Fibroblast of peridontal ligament (primary cell): Measurements from ENCODE around the gene KLHL3.
A peak's percentile ranks its signal among the peaks of the same experiment; 100 is the strongest.

Experiments used
- DNase-seq: peaks from one replicate; pipeline ENCODE4 v3.0.0-alpha.2; 2010; ENCODE audit errors: extremely low read depth

The KLHL3 gene

DNA sequence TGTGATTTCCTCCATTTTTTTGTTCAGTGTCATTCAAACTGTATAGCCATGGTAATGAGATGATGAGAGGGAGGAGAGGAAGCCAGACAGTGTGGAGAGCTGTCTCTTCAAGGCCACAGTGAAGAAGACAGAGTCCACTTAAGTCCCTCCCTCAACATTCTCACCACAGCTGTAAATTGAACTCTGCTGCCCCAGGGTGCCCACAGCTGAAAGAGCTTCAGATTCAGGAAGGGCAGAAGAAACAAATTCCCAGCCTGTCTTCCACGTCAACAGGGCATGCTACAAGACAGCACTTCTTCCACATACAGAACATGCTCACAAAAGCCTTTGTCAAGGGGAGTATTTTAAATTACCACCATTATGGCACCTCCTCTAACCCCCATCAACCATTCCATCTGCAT lies 100.4 kb downstream of the KLHL3 start:
- DNase-seq = no peak

DNA sequence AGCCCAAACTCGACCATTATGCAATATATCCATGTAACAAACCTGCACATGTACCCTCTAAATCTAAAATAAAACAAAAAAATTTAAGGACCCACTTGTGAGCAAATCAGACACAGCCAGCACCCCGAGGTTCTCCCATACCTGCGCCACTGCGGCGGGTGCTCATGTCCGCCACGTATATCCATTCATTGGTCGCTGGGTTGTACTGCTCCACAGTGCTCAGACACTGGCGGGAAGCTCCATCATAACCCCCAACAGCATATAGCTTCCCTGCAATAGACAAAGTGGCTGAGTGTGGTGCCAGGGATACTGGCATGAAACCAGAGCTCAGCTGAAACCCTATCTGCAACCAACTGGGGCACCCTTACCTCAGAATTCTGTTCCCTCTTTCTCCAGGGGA lies 102.0 kb downstream of the KLHL3 start:
- DNase-seq = no peak

DNA sequence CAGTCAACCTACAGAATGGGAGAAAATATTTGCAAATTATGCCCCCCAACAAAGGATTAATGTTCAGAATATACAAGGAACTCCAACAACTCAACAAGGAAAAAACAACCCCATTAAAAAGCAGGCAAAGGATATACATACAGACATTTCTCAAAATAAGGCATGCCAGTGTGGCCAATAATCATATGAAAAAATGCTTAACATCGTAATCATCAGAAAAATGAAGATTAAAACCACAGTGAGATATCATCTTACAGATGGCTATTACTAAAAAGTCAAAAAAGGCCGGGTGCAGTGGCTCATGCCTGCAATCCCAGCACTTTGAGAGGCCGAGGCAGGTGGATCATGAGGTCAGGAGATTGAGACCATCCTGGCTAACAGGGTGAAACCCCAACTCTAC lies 103.2 kb downstream of the KLHL3 start:
- peak; percentile 51 for DNase-seq

DNA sequence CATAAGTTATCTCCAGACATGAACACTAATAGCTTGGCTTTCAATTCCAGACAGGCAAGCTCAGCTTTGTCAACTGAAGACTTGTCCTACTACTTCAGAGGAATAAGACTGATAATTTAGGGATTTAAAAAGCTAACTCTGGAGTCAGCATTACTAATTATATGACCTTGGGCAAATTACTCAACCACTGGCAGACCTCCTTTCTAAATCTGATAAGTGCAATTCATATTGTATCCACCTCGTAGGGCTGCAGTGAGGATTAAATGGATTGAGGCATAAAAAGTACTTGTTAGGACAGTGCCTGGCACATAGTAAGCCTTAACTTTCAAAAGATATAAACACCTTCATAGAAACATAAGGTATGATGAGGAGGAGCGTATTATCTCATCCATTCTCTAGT lies 104.4 kb downstream of the KLHL3 start:
- DNase-seq = no peak

DNA sequence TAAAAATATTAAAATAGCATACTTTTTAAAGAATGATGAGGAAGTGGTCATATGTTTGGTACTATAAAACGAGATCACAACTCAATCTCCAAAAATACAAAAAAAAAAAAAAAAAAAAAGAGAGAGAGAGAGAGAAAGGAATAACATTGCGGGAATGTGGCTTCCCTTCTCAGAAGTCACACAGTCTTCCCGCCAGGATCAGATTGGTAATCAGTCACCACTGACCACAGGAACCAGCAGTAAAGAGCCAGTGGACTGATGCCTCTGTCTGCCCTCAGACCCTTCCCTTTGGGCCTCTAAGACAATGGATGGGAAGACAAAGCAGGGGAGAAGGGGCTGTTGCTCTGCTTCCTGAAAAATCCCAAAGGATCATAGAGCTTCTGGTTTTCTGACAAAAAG lies 104.9 kb downstream of the KLHL3 start:
- DNase-seq = peak; percentile 37

DNA sequence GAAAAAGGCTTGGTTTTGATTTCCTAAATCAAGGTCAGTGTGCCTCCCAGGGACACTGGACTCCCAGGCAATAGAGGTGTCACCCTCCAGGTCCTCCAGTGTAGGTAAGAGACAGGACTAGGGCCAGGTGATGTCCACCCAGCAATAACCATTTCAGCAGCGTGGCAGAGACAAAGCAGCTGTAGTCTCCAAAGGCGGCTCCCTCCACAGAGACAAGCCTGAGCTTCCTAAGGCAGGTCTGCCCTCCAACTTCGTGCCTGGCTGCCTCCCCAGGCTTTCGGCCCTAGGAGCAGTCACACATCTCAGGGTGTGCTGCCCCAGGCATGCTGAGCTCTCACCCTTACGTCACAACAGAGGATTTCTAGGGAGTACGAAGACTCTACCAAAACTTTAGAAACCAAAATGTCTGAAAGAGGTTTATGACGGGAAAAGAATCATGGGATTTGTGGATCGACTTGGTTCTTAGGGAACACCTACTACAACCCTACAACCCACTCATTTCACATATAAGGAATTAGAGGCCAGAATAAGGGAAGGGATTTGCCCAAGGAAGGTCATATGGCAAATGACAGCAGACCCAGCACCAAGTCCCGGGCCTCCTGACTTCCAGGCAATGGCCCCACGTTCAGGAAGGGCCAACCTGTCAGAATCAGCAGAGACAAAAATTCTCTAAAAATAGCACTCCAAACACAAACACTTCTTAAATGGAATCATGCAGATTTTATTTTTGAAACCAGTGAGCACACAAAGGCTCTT lies 105.5 kb downstream of the KLHL3 start:
- DNase-seq = no peak

DNA sequence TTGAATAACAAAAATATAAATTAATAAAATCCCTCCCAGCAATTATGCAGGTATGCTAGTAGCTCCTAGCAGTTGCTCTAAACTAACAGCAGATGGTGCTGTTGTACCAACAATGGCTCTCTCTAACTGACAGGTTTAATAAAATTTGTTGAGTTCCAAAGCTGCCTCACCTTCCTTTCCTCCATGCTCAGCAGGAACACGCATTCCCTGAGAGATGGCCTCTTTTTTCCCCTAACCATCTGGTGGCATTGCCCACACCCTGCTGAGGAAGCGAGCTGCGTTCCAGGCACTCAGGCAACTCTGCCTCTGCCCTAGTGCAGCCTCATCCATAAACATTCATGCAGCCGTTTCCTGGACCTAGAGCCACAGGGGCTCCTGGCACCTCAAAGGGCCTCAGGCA lies 106.2 kb downstream of the KLHL3 start:
- DNase-seq = peak; percentile 73

DNA sequence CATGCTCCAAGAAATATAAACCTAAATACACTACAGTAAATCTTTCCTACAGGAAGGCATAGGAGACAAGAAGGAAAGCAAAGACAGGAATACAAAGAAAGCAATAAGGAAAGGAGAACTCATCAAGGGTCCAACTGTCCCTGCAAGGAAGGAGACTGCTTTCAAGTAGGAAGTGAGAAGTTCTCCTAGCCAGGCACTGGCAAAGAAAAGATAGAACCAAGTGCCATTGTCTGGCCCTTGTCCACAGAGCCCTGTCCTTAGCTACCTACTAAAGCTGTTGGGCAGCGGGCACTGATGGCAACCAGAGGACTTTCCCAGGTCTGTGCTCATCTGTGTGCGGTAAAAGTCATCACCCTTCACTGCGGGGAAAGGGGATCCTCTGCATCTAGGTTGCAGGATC lies 108.2 kb downstream of the KLHL3 start:
- DNase-seq = no peak

DNA sequence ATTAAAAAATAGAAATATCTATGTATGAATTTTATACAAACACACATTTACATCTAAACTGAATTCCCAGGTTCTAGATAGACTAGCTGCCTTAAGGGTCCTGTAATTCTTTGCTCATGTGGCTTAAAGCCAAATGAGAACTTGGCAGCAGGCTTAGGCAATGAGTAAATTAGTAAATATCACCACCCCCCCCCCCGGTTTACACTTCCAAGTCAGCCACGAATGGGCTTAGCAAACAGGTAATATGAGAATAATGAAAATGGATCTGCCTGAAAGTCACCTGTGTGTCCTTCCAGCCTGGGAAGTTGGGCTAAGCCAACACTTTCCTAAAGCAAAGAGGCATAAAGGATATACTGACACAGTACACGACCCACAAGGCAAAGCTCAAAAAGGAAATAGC lies 108.6 kb downstream of the KLHL3 start:
- DNase-seq = no peak

DNA sequence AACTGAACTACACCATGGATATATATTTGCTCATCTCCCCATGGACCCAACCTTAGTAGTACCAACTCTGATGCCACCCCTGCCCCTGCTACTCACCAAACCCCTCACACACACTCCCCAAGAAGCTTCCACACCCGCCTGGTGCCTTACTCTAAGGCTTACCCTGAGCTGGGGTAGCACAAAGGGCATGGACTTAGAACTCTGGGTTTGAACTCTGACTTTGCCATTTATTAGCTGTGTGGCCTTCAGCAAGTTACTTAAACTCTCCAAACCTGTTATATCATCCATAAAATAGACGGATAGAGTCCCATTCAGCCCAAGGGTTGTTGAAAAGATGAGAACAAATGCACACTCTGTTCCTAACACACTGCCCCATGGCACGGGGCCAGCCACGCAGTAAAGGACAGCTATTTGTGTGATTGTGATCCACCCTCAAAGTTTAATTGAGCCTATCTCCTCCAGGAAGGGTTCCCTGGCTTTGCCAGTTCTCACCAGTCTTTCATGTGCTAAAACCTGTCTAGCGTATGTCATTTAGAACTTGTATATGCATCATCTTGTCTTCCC lies 111.0 kb downstream of the KLHL3 start:
- no peak for DNase-seq

DNA sequence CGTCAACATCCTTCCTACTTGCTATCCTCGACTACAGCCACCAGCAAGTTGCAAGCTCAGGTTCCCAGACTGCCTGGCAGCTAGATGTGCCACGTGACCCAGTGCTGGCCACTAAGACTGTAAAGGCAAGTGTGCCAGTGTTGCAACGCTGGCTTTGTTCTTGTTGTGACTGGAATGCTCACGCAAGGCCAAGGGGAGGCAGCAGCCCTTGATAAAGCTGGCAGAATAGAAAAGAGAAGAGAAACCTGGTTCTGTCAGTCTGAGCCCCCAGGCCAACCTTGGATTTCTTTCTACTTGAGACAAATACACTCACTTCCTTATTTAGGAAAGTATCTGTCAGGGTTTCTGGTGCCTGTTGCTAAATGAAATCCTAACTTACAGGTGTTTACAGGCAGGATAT lies 113.0 kb downstream of the KLHL3 start:
- no peak for DNase-seq

DNA sequence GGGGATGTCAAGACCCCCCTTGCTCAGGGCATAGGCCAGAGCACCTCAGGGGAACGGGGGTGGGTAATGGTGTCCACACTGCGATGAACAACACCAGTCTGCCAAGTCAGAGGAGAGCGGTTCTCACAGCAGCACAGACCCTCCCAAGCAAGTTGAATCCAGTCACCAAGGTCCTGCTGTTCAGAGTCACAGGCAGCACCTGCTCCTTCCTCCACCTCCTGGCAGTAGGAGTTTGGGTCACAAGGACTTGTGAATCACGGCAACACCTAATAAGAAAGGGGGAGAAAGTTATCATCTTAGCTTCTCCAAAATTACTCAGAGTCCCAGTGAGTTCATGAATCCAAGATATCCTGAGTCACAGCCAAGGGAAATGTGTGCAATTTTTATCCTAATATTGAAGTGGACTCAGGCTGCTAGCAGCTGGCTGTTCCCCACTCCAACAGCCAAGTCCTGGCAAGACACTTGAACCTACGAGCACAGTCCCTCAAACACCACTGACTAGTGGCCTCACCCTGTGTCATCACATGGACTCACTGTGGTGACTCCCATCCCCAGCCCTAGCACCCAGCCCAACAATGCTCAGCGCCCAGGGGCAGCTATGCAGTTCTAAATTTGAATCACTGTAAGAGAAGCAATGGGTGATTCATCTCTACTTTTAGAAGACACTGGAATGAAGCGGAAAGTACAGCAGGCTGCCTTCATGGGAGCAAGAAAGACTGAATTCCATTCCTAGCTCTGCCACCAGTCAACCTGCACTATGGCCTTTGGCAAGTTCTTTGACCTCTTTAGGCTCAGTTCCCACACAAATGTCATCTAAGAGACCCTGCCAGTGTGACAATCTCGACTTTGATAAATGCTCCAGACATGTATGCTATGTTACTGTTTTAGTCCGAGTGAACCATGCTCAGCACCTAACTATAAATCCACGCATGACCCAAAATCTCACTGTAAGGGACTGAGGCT lies 113.7 kb downstream of the KLHL3 start:
- peak; percentile 43 for DNase-seq

DNA sequence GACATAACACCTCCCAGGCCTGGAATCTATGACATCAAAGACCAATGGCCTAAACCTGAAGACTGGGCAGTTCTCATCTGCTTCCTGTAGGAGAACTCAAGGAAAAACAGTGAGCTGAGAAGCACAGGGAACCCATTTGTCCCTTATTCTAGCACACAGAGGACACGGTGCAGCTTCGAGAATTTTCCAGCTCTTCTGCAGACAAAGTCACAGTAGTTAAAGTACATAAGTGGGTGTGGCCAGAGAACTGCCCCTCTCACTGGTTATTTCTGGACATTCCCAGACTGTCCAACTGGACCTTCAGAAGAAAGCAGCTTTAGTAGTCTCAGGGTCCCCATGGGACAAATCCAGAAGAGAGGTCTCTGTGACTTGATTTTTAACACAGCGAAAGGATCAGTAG lies 114.6 kb downstream of the KLHL3 start:
- DNase-seq = no peak

DNA sequence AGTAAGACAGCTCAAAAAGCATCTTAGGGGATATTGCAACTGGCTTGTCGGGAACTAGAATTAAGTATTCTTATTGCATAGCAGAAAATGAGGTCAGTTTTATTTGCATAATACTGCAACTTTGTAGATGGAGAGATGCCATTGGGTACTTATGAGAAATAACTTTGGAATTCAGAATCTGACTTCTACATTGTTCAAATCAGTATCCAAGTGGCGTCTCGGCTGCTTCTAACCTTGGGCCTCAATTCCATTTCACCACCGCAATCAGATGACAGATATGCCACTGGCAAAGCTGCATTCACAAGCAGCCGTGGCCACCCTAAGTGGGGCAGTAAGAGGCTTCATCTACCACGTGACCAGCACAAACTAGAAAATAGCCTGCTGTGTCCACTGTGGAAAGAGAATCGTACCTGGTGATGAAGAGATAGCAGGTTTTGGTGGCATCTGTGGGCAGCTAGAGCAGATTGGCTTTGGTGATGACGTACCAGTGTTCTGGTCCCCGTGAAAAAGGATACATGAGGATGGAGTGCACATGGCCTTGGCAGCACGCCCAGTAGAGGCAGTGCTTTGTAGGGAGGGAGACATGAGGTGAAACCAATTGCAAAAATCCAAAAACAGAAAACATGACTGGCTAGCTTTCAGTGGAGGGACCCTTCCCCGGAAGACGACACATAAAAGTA lies 116.6 kb downstream of the KLHL3 start:
- peak; percentile 94 for DNase-seq

DNA sequence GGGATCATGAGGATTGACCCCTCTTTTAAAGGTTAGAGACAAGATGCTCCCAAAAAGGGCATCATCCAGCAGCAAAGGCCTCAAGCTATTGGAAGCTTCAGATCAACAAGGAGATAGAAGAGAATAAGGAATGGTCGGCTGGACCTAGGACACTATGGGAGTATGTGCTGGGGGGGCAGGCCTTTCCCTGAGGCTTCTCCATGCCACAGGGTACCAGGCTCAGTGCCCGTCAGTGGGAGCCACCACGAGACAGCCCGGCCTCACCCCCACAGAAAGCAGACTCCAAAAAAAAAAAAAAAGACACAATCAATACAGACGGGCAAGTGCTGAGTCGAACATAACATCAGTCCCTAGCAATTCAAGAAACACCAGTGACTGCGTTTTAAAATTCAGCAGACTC lies 117.4 kb downstream of the KLHL3 start:
- DNase-seq = no peak

DNA sequence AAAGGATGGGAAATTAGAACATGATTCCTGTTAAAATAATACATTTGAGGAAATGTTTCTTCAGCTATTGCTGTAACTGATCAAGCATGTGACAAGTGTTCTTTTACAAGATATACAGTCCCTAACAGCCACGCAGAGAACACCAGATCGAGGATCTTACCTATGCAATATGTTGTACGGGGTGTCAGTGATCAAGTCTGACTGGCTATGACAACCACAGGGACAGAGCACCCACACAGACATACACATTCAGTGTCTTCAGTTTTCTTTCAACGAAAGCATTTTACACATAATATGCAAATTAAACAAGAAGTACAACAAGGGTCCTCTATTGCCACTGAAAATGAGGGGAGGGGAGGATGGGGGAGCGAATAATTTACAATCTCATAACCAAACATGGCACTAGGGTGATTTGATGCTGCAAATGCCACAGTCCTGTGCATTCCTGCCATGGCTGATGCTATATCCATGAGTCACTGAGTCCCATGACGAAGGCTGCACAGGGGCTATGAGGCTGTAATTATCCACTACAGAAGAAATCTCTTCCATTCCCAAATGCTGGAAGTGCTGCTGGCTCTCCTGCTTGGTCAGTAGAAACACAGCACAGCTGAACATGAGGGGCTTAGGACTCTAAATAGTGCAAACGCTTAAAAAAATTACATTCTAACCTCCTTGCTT lies 118.2 kb downstream of the KLHL3 start:
- DNase-seq = peak; percentile 70

DNA sequence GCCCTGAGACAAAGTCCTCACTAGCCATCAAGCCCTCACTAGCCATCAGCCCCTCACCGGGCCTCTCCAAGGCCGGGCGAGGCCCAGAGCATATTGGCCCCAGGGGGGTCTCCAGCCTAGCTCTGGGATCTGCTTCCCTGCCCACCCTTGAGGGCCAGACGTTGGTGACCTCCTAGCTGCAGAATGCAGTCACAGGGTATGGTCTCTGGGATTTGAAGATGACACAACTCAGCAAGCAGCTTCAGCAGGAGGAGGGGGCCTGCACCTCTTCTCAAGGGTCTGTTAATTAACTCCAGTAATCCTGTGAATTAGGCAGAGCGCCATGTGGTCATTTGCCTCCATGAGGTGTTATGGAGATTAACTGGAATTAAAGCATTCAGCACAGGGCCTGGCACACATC lies 119.8 kb downstream of the KLHL3 start:
- DNase-seq = no peak

DNA sequence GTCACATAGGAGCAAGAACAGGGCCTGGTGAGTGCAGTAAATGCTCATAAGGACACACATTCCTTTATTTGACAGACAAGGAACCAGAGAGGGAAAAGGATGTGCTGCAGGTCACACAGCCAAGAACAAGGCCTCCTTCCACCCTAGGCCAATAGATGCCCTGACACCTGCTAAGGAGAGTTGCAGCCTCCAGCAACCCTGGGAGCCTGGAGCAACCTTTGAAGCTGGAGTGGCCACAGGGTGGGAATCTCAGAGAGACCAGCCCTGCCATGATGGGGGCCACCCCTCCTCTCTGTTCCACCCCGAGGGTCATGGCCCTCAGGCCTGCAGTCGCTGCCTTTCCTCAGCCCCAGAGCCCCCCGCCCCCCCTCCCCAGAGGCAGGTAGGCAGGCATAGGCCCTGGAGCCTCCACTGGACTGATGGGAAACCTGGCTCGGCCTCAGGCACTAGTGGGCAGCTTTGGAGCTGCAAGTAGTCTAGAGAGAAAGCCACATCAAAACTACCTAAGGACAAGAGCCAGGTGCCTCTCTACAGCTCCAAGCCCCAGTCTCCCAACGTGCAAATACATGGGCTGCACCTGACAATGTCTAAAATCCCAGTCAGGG lies 120.6 kb downstream of the KLHL3 start:
- no peak for DNase-seq

DNA sequence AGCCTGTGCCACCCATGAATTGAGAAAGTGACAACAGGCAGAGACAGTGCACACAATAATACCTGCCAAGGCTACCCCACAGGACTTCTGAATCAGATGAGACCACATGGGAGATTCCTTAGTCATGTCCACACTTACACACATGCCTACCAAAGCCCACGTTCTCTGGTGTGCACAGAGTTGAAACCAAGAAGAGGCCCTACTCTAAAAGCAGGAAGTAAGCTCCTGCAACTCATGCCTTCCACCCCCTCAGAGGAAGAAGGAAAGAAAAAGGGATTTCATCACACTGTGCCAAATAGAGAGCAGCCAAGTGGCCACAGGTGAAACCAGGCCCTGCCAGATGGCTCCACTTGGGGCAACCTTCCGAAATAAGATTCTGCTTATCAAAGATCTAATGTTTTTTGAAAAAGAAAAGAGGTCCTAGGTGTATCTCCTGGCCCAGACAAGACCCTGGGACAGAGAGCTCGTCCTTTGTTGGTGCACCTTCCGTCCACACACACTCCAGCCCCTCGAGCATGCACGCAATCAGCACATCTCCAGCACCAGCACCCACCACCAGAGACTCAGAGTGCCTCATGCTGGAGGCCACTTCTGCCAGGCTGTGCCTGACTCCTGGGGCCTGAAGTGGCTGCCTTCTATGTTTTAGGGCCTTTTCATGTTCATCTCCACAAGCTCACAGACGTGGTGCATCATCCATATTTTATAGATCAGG lies 122.2 kb downstream of the KLHL3 start:
- no peak for DNase-seq

DNA sequence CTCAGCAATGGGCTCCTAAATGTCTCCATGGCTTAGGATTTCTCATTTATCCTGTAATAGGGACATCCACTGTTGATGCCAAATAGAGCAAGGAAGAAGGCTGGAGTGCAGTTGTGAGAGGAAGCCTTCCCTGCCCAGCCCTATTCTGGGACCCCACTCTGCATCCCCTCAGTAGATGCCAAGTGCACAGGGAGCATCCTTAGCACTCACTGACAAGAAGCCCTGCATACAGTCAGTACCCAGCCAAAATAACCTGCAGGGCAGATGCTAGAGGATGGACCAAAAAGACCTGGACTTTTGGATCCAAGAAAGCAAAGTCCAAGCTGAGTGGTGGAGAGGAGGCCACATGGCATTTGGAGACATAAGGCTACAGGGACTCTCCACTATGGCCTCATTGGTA lies 123.3 kb downstream of the KLHL3 start:
- DNase-seq = no peak
